ENCODE results near the gene SULF2.
A peak's percentile ranks its signal among the peaks of the same experiment; 100 is the strongest.

SULF2 gene

GRCh38 chr20:47614703-47615309 lies 170.5 kb downstream of the SULF2 start:
- no peak for DNase-seq (ENCODE audit: low read depth in 2 of 2, low spot score in 1 of 2)

- no peak for DNase-seq (ENCODE audit: low read depth in 2 of 2, low spot score in 1 of 2)
Observed at GRCh38 chr20:47612670-47613069, 172.6 kb downstream of the SULF2 start.

- DNase-seq (ENCODE audit: low read depth in 2 of 2, low spot score in 1 of 2) = no peak
Observed at GRCh38 chr20:47611785-47612184, 173.5 kb downstream of the SULF2 start.

- no peak for DNase-seq (ENCODE audit: low read depth in 2 of 2, low spot score in 1 of 2)
Observed at GRCh38 chr20:47610945-47611250, 174.4 kb downstream of the SULF2 start.

- DNase-seq (ENCODE audit: low read depth in 2 of 2, low spot score in 1 of 2) = peak; percentile 63 to 72
Observed at GRCh38 chr20:47610247-47610944, 174.9 kb downstream of the SULF2 start.

- no peak for DNase-seq (ENCODE audit: low read depth in 2 of 2, low spot score in 1 of 2)
Observed at GRCh38 chr20:47609001-47609400, 176.3 kb downstream of the SULF2 start.

Data from stimulated activated CD8-positive, alpha-beta memory T cell treated with anti-CD3 and anti-CD28 coated beads, Interleukin-4, amount 100 ng/mL, for 4 hours (primary cell).